Mucosa of descending colon (tissue), 3 donors: ENCODE data around the gene SLC35E4. TPM values are rescaled to one million over a fixed set of nuclear protein-coding genes. Genes with fewer than 3 reads are reported as not detected.

Experiments
- ATAC-seq: fragments of 200-7000 bp; cut with Tn5 transposase; one replicate; pipeline ENCODE4 v1.9.1; 2020; ENCODE audit warnings: mild to moderate bottlenecking, moderate library complexity
- DNase-seq, 3 donors: peaks; one replicate each; pipeline ENCODE4 v3.0.0-alpha.2; 2020
- H3K36me3 ChIP-seq: fragments of 200-600 bp; one replicate; pipeline ENCODE4 v1.8.0; 2021; ENCODE audit warnings: low read depth, mild to moderate bottlenecking
- H3K4me1 ChIP-seq: fragments of 200-600 bp; one replicate; pipeline ENCODE4 v1.8.0; 2021; ENCODE audit warnings: low read depth, mild to moderate bottlenecking
- H3K4me3 ChIP-seq: fragments of 200-600 bp; one replicate; pipeline ENCODE4 v1.8.0; 2021; ENCODE audit warnings: mild to moderate bottlenecking
- H3K9me3 ChIP-seq: fragments of 200-600 bp; one replicate; pipeline ENCODE4 v1.8.0; 2021; ENCODE audit warnings: mild to moderate bottlenecking
- CTCF ChIP-seq: fragments of 200-600 bp; IDR thresholded peaks from one replicate; pipeline ENCODE4 v1.8.0; 2022; ENCODE audit warnings: antibody characterized with exemption, mild to moderate bottlenecking
- intact Hi-C, 2 donors: fragments of 100-400 bp; cut with DNase I in 1 of 2; cut with micrococcal nuclease in 1 of 2; formaldehyde crosslinking; loops; one replicate each; pipeline versions ENCODE4 v1.11.0 to v1.11.1; 2022; cut with DNase I, micrococcal nuclease
- total RNA-seq, 3 donors: library from RNA; stranded (reverse); fragmentation: NEBNext Ultra II Directional in 2 of 3; extraction: Animal tissue kit (Norgen Biotek cat#: 25700) in 2 of 3; gene quantifications; one replicate each; pipeline versions ENCODE4 v1.2.1 to v1.2.4, GENCODE V29; 2021 to 2023
- donor health status: DM: no; HTN: no; CAD: no; lungs with moderate emphysema.
- donor health status: DM: no; HTN: no; CAD: no.
- donor health status: DM: no; HTN: yes; CAD: no.

Gene SLC35E4
- total RNA-seq, 3 donors from 2014 or later = 5.0 to 8.5 (median 7.6) TPM

- Histone ChIP-seq H3K4me1 (peaks cover 7% of the 10 kb centered on the region), H3K9me3 (no peaks in the 10 kb centered on the region), H3K36me3 (no peaks in the 10 kb centered on the region), H3K4me3 (no peak overlapping the region)
- ATAC-seq = no peak
- intact Hi-C loops = no loop called here
- no peak for DNase-seq
- TF ChIP-seq CTCF = no peak
Measured at GRCh38 chr22:30648825-30649224, 13.2 kb downstream of the SLC35E4 start.

DNA sequence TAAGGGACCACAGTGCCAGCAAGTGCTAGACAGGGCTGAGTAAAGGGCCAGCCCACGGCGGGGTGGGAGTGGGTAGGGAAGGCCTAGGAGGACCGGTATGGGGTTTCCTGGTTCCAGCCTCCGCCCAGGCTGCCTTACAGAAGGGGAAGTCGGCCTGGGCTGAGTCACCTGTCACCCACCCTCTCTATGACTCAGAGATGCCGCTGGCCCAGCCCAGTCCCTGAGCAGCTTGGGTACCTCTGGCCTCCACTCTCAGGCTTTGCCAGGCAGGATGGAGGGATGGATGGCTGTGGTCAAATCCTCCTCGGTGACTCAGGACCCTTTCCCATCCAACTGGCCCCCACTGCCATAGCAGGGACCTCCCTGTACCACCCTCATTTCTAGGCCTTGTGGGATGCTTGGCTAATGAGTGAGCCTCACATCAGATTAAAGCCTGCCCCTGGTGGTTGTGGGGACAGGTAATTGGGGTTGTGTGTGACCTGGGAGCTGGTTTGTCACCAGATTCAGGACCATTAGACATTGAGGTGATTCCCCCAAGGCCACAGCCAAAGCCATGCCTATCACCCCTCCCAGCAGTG lies 13.9 kb downstream of the SLC35E4 start:
- H3K4me1 ChIP-seq = peaks cover 7% of the 10 kb centered on the region
- H3K9me3 ChIP-seq = no peaks in the 10 kb centered on the region
- ATAC-seq (peak; percentile 95), DNase-seq (peak; percentile 66 to 89 (median 80))
- H3K4me3 ChIP-seq = no peak overlapping the region
- intact Hi-C loops = no loop called here
- no peak for TF ChIP-seq CTCF
- no peaks in the 10 kb centered on the region for H3K36me3 ChIP-seq

DNA sequence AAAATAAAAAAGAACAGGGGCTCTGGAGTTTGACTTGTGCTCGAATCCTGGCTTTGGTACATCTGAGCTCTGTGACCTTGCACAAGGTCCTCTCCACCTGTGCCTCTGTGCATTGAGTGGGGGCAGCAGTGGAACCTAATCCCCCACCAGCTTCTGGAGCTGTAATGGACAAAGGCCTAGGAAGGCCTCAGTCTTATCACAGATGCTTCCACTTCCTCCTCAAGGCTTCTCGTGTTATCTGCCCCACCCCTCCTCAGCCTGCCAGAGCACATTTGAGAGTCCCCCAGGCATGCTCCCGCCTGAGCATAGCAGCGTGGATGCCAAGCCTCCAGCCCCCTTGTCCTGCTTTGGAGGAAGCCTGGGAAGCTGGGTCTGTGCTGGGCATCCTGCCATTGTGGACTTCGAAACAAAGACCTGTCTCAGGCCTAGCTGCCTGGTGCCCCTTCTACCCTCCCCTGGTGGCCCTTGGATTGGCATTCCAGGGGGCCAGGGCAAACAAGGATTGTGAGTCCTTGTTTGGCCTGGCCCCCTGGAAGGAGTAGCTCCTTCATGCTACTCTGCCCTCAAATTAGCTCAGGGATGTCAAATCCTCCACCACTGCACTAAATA lies 15.0 kb downstream of the SLC35E4 start:
- DNase-seq = no peak
- no peak for TF ChIP-seq CTCF
- Histone ChIP-seq H3K4me1 (peaks cover 7% of the 10 kb centered on the region), H3K4me3 (no peak overlapping the region), H3K36me3 (no peaks in the 10 kb centered on the region), H3K9me3 (no peaks in the 10 kb centered on the region)
- ATAC-seq = no peak
- intact Hi-C loops = no loop called here

GRCh38 chr22:30652852-30653251 lies 17.3 kb downstream of the SLC35E4 start:
- Histone ChIP-seq H3K9me3 (no peaks in the 10 kb centered on the region), H3K4me1 (no peaks in the 10 kb centered on the region), H3K36me3 (no peaks in the 10 kb centered on the region), H3K4me3 (no peak overlapping the region)
- peak; percentile 49 for ATAC-seq
- intact Hi-C loops = no loop called here
- TF ChIP-seq CTCF = no peak
- peak in 1 of 3 donors; percentile 17 for DNase-seq

DNA sequence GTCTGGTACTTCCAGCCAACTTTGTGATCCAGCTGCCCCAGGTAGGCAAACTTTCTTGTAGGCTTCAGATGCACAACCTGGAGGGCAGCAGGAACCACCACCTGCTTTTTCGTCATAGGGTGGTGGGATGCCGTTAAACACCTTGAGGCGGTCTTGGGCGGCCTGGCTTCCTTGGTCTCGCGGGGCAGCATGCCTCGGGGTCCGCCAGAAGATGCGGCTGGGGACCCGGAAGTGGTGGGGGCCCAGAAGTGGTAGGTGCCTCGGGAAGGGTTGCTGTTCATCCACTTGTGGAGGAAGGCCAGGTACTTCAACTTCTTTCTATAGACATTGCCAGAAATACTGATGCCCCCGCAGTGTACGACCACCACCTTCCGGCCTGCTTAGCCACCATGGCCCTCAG lies 18.8 kb downstream of the SLC35E4 start:
- DNase-seq = peak in 1 of 3 donors; percentile 12
- Histone ChIP-seq H3K4me3 (no peak overlapping the region), H3K36me3 (no peaks in the 10 kb centered on the region), H3K9me3 (no peaks in the 10 kb centered on the region), H3K4me1 (no peaks in the 10 kb centered on the region)
- no peak for ATAC-seq
- intact Hi-C loops = no loop called here
- no peak for TF ChIP-seq CTCF
